ENCODE data around the gene KRT82.

KRT82 gene

GRCh38 chr12:52443966-52444365 is 37.8 kb upstream of the KRT82 start:
- Histone ChIP-seq H3K27me3 (ENCODE audit: control insufficient read depth in 2 of 2, insufficient read depth in 2 of 2, low read length in 2 of 2) (no peaks in the 10 kb centered on the region), H3K4me3 (ENCODE audit: low read length in 2 of 2) (no peak overlapping the region), H3K4me1 (ENCODE audit: control insufficient read depth in 2 of 2, insufficient read depth in 2 of 2, low read length in 2 of 2) (peaks cover 0 to 3% of the 10 kb centered on the region in 2 donors), H3K9ac (ENCODE audit: low read depth in 1 of 2, low read length in 2 of 2) (no peak overlapping the region), H3K27ac (ENCODE audit: low read depth in 2 of 2, low read length in 2 of 2) (no peak overlapping the region), H3K36me3 (ENCODE audit: control insufficient read depth in 2 of 2, insufficient read depth in 2 of 2, low read length in 2 of 2) (no peaks in the 10 kb centered on the region), H3K9me3 (ENCODE audit: control insufficient read depth in 2 of 2, low read length in 2 of 2) (no peaks in the 10 kb centered on the region)

DNA sequence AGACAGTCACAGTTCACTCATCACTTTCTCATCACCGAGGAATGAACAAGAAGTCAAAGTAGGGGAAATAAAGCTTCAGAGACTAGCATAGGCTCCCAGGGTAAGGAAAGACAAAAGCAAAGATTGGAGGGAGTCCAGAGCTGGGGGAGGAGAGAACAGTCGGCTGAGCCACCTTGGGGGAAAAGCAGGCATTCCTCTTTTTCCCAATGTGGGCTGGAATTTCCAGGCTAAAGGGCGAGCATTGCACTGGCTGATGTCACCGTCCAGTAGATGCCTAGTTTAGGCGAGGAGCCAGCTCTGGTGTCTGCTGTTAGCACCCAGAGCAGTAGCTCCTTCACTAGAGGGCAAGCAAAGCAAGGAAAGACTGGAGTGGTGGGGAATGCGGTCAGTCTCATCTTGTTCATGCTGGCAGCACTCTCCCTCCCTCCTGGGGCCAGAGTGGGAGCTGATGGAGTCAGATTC is 36.5 kb upstream of the KRT82 start:
- H3K36me3 ChIP-seq (ENCODE audit: control insufficient read depth in 2 of 2, insufficient read depth in 2 of 2, low read length in 2 of 2) = no peaks in the 10 kb centered on the region
- H3K27ac ChIP-seq (ENCODE audit: low read depth in 2 of 2, low read length in 2 of 2) = no peak overlapping the region
- H3K27me3 ChIP-seq (ENCODE audit: control insufficient read depth in 2 of 2, insufficient read depth in 2 of 2, low read length in 2 of 2) = no peaks in the 10 kb centered on the region
- H3K4me1 ChIP-seq (ENCODE audit: control insufficient read depth in 2 of 2, insufficient read depth in 2 of 2, low read length in 2 of 2) = peaks cover 0 to 7% of the 10 kb centered on the region in 2 donors
- no peak overlapping the region for H3K9ac ChIP-seq (ENCODE audit: low read depth in 1 of 2, low read length in 2 of 2)
- no peaks in the 10 kb centered on the region for H3K9me3 ChIP-seq (ENCODE audit: control insufficient read depth in 2 of 2, low read length in 2 of 2)
- no peak overlapping the region for H3K4me3 ChIP-seq (ENCODE audit: low read length in 2 of 2)

DNA sequence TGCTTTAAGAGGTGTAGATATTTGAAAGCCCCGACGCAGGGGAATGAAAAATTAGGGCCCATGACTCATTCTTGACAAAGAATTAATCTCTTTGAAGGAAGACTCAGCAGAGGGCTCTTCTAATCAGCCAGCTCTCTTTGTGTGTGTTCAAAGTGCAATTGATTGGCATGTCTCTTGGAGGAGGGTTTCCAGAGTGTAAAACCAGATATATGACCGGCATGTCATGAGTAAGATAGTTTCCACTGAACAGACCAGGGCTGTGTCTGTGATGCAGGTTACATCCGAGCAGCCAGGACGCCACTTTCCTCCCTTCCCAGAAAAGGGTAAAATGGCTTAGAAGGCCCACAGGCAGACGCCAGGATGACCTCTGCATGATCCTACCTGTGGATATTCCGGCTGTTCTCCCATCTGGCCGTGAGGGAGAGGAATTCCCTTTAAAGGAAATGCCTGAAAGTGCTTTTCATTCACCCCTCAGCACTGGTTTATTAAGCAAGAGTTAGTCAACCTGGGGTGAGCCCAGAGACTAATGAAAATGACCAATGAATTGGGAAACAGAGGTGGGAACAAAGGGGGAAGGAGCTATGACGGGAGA is 35.3 kb upstream of the KRT82 start:
- H3K36me3 ChIP-seq (ENCODE audit: control insufficient read depth in 2 of 2, insufficient read depth in 2 of 2, low read length in 2 of 2) = no peaks in the 10 kb centered on the region
- H3K27ac ChIP-seq (ENCODE audit: low read depth in 2 of 2, low read length in 2 of 2) = no peak overlapping the region
- no peaks in the 10 kb centered on the region for H3K9me3 ChIP-seq (ENCODE audit: control insufficient read depth in 2 of 2, low read length in 2 of 2)
- no peak overlapping the region for H3K9ac ChIP-seq (ENCODE audit: low read depth in 1 of 2, low read length in 2 of 2)
- H3K4me1 ChIP-seq (ENCODE audit: control insufficient read depth in 2 of 2, insufficient read depth in 2 of 2, low read length in 2 of 2) = peaks cover 2 to 18% of the 10 kb centered on the region in 2 donors
- H3K4me3 ChIP-seq (ENCODE audit: low read length in 2 of 2) = no peak overlapping the region
- H3K27me3 ChIP-seq (ENCODE audit: control insufficient read depth in 2 of 2, insufficient read depth in 2 of 2, low read length in 2 of 2) = no peaks in the 10 kb centered on the region

DNA sequence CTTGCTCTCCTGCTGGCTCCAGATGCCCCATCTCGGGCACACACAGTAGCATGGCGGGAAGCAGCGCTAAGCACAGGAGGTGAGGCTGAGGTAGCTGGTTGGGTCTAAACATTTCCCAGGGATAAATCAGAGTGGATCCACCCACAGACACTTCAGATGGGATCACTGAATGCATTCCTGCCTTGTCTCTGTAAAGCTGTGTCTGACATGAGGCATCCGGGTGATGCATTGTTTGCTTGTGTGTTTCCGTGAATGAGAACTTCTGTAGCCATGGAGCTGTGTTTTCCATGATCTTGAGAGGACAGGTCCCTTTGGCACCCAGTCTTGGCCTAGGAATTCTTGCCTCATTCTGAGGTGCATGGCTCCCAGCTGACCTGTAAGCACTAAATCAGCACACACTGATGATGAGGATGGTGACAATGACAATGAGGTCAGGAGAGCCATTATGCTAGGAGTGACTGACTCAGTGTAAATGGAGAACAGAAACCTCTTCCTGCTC is 34.7 kb upstream of the KRT82 start:
- no peaks in the 10 kb centered on the region for H3K27me3 ChIP-seq (ENCODE audit: control insufficient read depth in 2 of 2, insufficient read depth in 2 of 2, low read length in 2 of 2)
- H3K4me1 ChIP-seq (ENCODE audit: control insufficient read depth in 2 of 2, insufficient read depth in 2 of 2, low read length in 2 of 2) = peaks cover 4 to 20% of the 10 kb centered on the region in 2 donors
- H3K9me3 ChIP-seq (ENCODE audit: control insufficient read depth in 2 of 2, low read length in 2 of 2) = no peaks in the 10 kb centered on the region
- H3K4me3 ChIP-seq (ENCODE audit: low read length in 2 of 2) = no peak overlapping the region
- no peaks in the 10 kb centered on the region for H3K36me3 ChIP-seq (ENCODE audit: control insufficient read depth in 2 of 2, insufficient read depth in 2 of 2, low read length in 2 of 2)
- H3K9ac ChIP-seq (ENCODE audit: low read depth in 1 of 2, low read length in 2 of 2) = no peak overlapping the region
- H3K27ac ChIP-seq (ENCODE audit: low read depth in 2 of 2, low read length in 2 of 2) = no peak overlapping the region

- Histone ChIP-seq H3K9me3 (ENCODE audit: control insufficient read depth in 2 of 2, low read length in 2 of 2) (no peaks in the 10 kb centered on the region), H3K4me1 (ENCODE audit: control insufficient read depth in 2 of 2, insufficient read depth in 2 of 2, low read length in 2 of 2) (peaks cover 4 to 20% of the 10 kb centered on the region in 2 donors), H3K9ac (ENCODE audit: low read depth in 1 of 2, low read length in 2 of 2) (no peak overlapping the region), H3K4me3 (ENCODE audit: low read length in 2 of 2) (no peak overlapping the region), H3K27me3 (ENCODE audit: control insufficient read depth in 2 of 2, insufficient read depth in 2 of 2, low read length in 2 of 2) (no peaks in the 10 kb centered on the region), H3K27ac (ENCODE audit: low read depth in 2 of 2, low read length in 2 of 2) (no peak overlapping the region), H3K36me3 (ENCODE audit: control insufficient read depth in 2 of 2, insufficient read depth in 2 of 2, low read length in 2 of 2) (no peaks in the 10 kb centered on the region)
These were observed 33.7 kb upstream of the KRT82 start for GRCh38 chr12:52439845-52440244.

DNA sequence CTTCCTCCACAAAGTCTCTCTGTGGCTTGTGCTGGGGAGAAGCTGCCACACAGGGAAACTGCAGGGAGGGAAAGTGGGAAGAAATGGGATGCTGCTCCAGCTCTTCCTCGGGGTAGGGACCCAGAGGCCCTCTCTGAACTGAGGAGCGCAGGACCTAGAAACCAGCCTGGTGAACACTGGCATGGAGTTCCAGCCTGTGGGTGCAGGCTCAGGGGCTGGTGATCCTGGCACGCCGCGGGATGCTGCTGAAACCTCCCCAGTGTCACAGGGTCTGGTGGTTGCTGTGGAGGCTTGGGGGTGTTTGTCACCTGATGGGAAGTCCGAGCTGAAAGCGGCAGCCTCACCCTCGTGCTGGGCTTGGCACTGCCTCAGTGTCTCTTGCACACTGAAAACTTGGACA is 33.3 kb upstream of the KRT82 start:
- Histone ChIP-seq H3K9ac (ENCODE audit: low read depth in 1 of 2, low read length in 2 of 2) (no peak overlapping the region), H3K4me3 (ENCODE audit: low read length in 2 of 2) (no peak overlapping the region), H3K27me3 (ENCODE audit: control insufficient read depth in 2 of 2, insufficient read depth in 2 of 2, low read length in 2 of 2) (no peaks in the 10 kb centered on the region), H3K4me1 (ENCODE audit: control insufficient read depth in 2 of 2, insufficient read depth in 2 of 2, low read length in 2 of 2) (peaks cover 7 to 18% of the 10 kb centered on the region in 2 donors), H3K36me3 (ENCODE audit: control insufficient read depth in 2 of 2, insufficient read depth in 2 of 2, low read length in 2 of 2) (no peaks in the 10 kb centered on the region), H3K9me3 (ENCODE audit: control insufficient read depth in 2 of 2, low read length in 2 of 2) (no peaks in the 10 kb centered on the region), H3K27ac (ENCODE audit: low read depth in 2 of 2, low read length in 2 of 2) (no peak overlapping the region)

- Histone ChIP-seq H3K9ac (ENCODE audit: low read depth in 1 of 2, low read length in 2 of 2) (no peak overlapping the region), H3K27ac (ENCODE audit: low read depth in 2 of 2, low read length in 2 of 2) (no peak overlapping the region), H3K4me3 (ENCODE audit: low read length in 2 of 2) (no peak overlapping the region), H3K27me3 (ENCODE audit: control insufficient read depth in 2 of 2, insufficient read depth in 2 of 2, low read length in 2 of 2) (no peaks in the 10 kb centered on the region), H3K9me3 (ENCODE audit: control insufficient read depth in 2 of 2, low read length in 2 of 2) (no peaks in the 10 kb centered on the region), H3K36me3 (ENCODE audit: control insufficient read depth in 2 of 2, insufficient read depth in 2 of 2, low read length in 2 of 2) (no peaks in the 10 kb centered on the region), H3K4me1 (ENCODE audit: control insufficient read depth in 2 of 2, insufficient read depth in 2 of 2, low read length in 2 of 2) (peaks cover 7 to 18% of the 10 kb centered on the region in 2 donors)
These were observed 32.5 kb upstream of the KRT82 start for GRCh38 chr12:52438305-52439301.

- Histone ChIP-seq H3K27me3 (ENCODE audit: control insufficient read depth in 2 of 2, insufficient read depth in 2 of 2, low read length in 2 of 2) (peaks cover 0 to 6% of the 10 kb centered on the region in 2 donors), H3K4me1 (ENCODE audit: control insufficient read depth in 2 of 2, insufficient read depth in 2 of 2, low read length in 2 of 2) (peaks cover 7 to 18% of the 10 kb centered on the region in 2 donors)
These were observed 31.4 kb upstream of the KRT82 start for GRCh38 chr12:52437508-52437907.

GRCh38 chr12:52436828-52437474 is 30.8 kb upstream of the KRT82 start:
- Histone ChIP-seq H3K36me3 (ENCODE audit: control insufficient read depth in 2 of 2, insufficient read depth in 2 of 2, low read length in 2 of 2) (no peaks in the 10 kb centered on the region), H3K9ac (ENCODE audit: low read depth in 1 of 2, low read length in 2 of 2) (no peak overlapping the region), H3K27me3 (ENCODE audit: control insufficient read depth in 2 of 2, insufficient read depth in 2 of 2, low read length in 2 of 2) (peaks cover 0 to 9% of the 10 kb centered on the region in 2 donors), H3K9me3 (ENCODE audit: control insufficient read depth in 2 of 2, low read length in 2 of 2) (no peaks in the 10 kb centered on the region), H3K4me1 (ENCODE audit: control insufficient read depth in 2 of 2, insufficient read depth in 2 of 2, low read length in 2 of 2) (peaks cover 7 to 18% of the 10 kb centered on the region in 2 donors), H3K27ac (ENCODE audit: low read depth in 2 of 2, low read length in 2 of 2) (no peak overlapping the region), H3K4me3 (ENCODE audit: low read length in 2 of 2) (no peak overlapping the region)

More at GRCh38 chr12:52437508-52437907, 31.4 kb upstream of the KRT82 start:
- no peaks in the 10 kb centered on the region for H3K9me3 ChIP-seq (ENCODE audit: control insufficient read depth in 2 of 2, low read length in 2 of 2)
- H3K27ac ChIP-seq (ENCODE audit: low read depth in 2 of 2, low read length in 2 of 2) = no peak overlapping the region
- no peaks in the 10 kb centered on the region for H3K36me3 ChIP-seq (ENCODE audit: control insufficient read depth in 2 of 2, insufficient read depth in 2 of 2, low read length in 2 of 2)
- H3K9ac ChIP-seq (ENCODE audit: low read depth in 1 of 2, low read length in 2 of 2) = no peak overlapping the region
- no peak overlapping the region for H3K4me3 ChIP-seq (ENCODE audit: low read length in 2 of 2)
